Measurements from ENCODE around the gene CEMIP.
"Not testable (repeated sequence)": the region's sequence is repeated elsewhere in the genome, so short reads cannot be mapped to it uniquely, and the experiment has no call there.

The CEMIP gene

GRCh38 chr15:80763235-80763634 lies 15.9 kb upstream of the CEMIP start:
- DNase-seq = not testable (repeated sequence)

- no peak for DNase-seq
Observed at GRCh38 chr15:80764535-80764934, 14.6 kb upstream of the CEMIP start.

GRCh38 chr15:80766275-80766674 lies 12.9 kb upstream of the CEMIP start:
- no peak for DNase-seq

- no peak for DNase-seq
Observed at GRCh38 chr15:80768158-80768557, 11.0 kb upstream of the CEMIP start.

GRCh38 chr15:80769153-80769828 lies 9.9 kb upstream of the CEMIP start:
- no peak for DNase-seq

- DNase-seq = no peak
Observed at GRCh38 chr15:80769829-80770705, 9.1 kb upstream of the CEMIP start.

GRCh38 chr15:80773122-80773551 lies 6.0 kb upstream of the CEMIP start:
- DNase-seq = no peak

- DNase-seq = no peak
Observed at GRCh38 chr15:80773792-80774352, 5.3 kb upstream of the CEMIP start.

GRCh38 chr15:80774486-80774885 lies 4.7 kb upstream of the CEMIP start:
- DNase-seq = no peak

GRCh38 chr15:80775338-80775737 lies 3.8 kb upstream of the CEMIP start:
- no peak for DNase-seq

- peak; percentile 77 for DNase-seq
Observed at GRCh38 chr15:80776420-80777045, 2.6 kb upstream of the CEMIP start.

- no peak for DNase-seq
Observed at GRCh38 chr15:80777137-80777536, 2.0 kb upstream of the CEMIP start.

GRCh38 chr15:80777826-80778620 lies 1.1 kb upstream of the CEMIP start:
- DNase-seq = no peak

GRCh38 chr15:80778621-80778963 lies 578 bp upstream of the CEMIP start:
- DNase-seq = no peak

GRCh38 chr15:80779658-80780415 lies 667 bp downstream of the CEMIP start:
- DNase-seq = no peak

GRCh38 chr15:80780416-80781221 lies 1.4 kb downstream of the CEMIP start:
- DNase-seq = peak; percentile 29

- peak; percentile 30 for DNase-seq
Observed at GRCh38 chr15:80783260-80783659, 4.1 kb downstream of the CEMIP start.

- peak; percentile 38 for DNase-seq
Observed at GRCh38 chr15:80785335-80785734, 6.2 kb downstream of the CEMIP start.

GRCh38 chr15:80785811-80786354 lies 6.7 kb downstream of the CEMIP start:
- DNase-seq = peak; percentile 47

- DNase-seq = no peak
Observed at GRCh38 chr15:80787316-80787715, 8.1 kb downstream of the CEMIP start.

GRCh38 chr15:80788536-80788935 lies 9.4 kb downstream of the CEMIP start:
- no peak for DNase-seq

Measured in activated CD4-positive, alpha-beta T cell treated with anti-CD3 and anti-CD28 coated beads, Interleukin-2, Interleukin-6, amounts not matched to agents 100 ng/mL and 50 ng/mL, durations not matched to agents 16 hours and 8 hours (primary cell).